ENCODE results near the gene MRPS2. TPM values are rescaled to one million over a fixed set of nuclear protein-coding genes. Genes with fewer than 3 reads are reported as not detected.

MRPS2 gene
- total RNA-seq, 1 donor from 2014 or later = 23.4 TPM

- H2AFZ ChIP-seq (replicated peaks) = peak overlapping the region; percentile 84
- Mint-ChIP-seq H3K27ac (peak overlapping the region; percentile 50), H3K4me1 (peaks cover 18% of the 10 kb centered on the region), H3K27me3 (ENCODE audit: insufficient read depth, low read depth) (no peaks in the 10 kb centered on the region), H3K4me3 (peak overlapping the region; percentile 87), H3K9me3 (no peaks in the 10 kb centered on the region), H3K36me3 (peaks cover 9% of the 10 kb centered on the region)
- H4K20me1 ChIP-seq (ENCODE audit: low read depth) = peaks cover 35% of the 10 kb centered on the region
- H3K27me3 ChIP-seq = peaks cover 12% of the 10 kb centered on the region
- H3K4me3 ChIP-seq = peak overlapping the region; percentile 91
- H3K79me2 ChIP-seq (ENCODE audit: low read depth) = peaks cover 20% of the 10 kb centered on the region
- no peaks in the 10 kb centered on the region for H3K9me3 ChIP-seq (ENCODE audit: low read depth)
- H3K4me2 ChIP-seq = peak overlapping the region; percentile 79
- DNase-seq (ENCODE audit: low spot score) = peak; percentile 95
- H3F3A ChIP-seq (ENCODE audit: low read depth) = peaks cover 17% of the 10 kb centered on the region
- H3K27ac ChIP-seq = no peak overlapping the region
- H3K36me3 ChIP-seq = no peaks in the 10 kb centered on the region
- no peak for TF ChIP-seq CTCF (IDR thresholded peaks at IDR 0.05)
- TF ChIP-seq EZH2phosphoT487 (IDR thresholded peaks at IDR 0.05) = no peak
- TF ChIP-seq EZH2 (IDR thresholded peaks at IDR 0.05) = no peak
- H3K9ac ChIP-seq = no peak overlapping the region
- H3K4me1 ChIP-seq = peaks cover 9% of the 10 kb centered on the region
Measured at GRCh38 chr9:135499326-135500070, 984 bp upstream of the MRPS2 start.

- no peak overlapping the region for H3K9ac ChIP-seq
- H3K27ac Mint-ChIP-seq = no peak overlapping the region
- H3K27me3 ChIP-seq = peaks cover 12% of the 10 kb centered on the region
- no peaks in the 10 kb centered on the region for H3K9me3 Mint-ChIP-seq
- peaks cover 22% of the 10 kb centered on the region for H3F3A ChIP-seq (ENCODE audit: low read depth)
- H3K36me3 Mint-ChIP-seq = peaks cover 11% of the 10 kb centered on the region
- H3K79me2 ChIP-seq (ENCODE audit: low read depth) = peaks cover 20% of the 10 kb centered on the region
- H3K27ac ChIP-seq = no peak overlapping the region
- H3K4me2 ChIP-seq = peak overlapping the region; percentile 79
- TF ChIP-seq EZH2 (IDR thresholded peaks at IDR 0.05) = no peak
- no peak for TF ChIP-seq EZH2phosphoT487 (IDR thresholded peaks at IDR 0.05)
- TF ChIP-seq CTCF (IDR thresholded peaks at IDR 0.05) = no peak
- no peaks in the 10 kb centered on the region for H3K36me3 ChIP-seq
- peak overlapping the region; percentile 84 for H2AFZ ChIP-seq (replicated peaks)
- H3K4me1 ChIP-seq = peaks cover 9% of the 10 kb centered on the region
- DNase-seq (ENCODE audit: low spot score) = no peak
- H4K20me1 ChIP-seq (ENCODE audit: low read depth) = peaks cover 36% of the 10 kb centered on the region
- peak overlapping the region; percentile 90 for H3K4me3 Mint-ChIP-seq
- peak overlapping the region; percentile 91 for H3K4me3 ChIP-seq
- no peaks in the 10 kb centered on the region for H3K9me3 ChIP-seq (ENCODE audit: low read depth)
- peaks cover 18% of the 10 kb centered on the region for H3K4me1 Mint-ChIP-seq
- H3K27me3 Mint-ChIP-seq (ENCODE audit: insufficient read depth, low read depth) = no peaks in the 10 kb centered on the region
Measured at GRCh38 chr9:135500071-135500524, 384 bp upstream of the MRPS2 start.

- Histone ChIP-seq H3K4me1 (peaks cover 15% of the 10 kb centered on the region), H3K27me3 (peaks cover 12% of the 10 kb centered on the region), H3K9me3 (ENCODE audit: low read depth) (no peaks in the 10 kb centered on the region), H3F3A (ENCODE audit: low read depth) (peaks cover 22% of the 10 kb centered on the region), H3K4me3 (peak overlapping the region; percentile 91), H3K4me2 (peak overlapping the region; percentile 79), H2AFZ (replicated peaks) (no peak overlapping the region), H4K20me1 (ENCODE audit: low read depth) (peaks cover 36% of the 10 kb centered on the region), H3K79me2 (ENCODE audit: low read depth) (peaks cover 20% of the 10 kb centered on the region), H3K9ac (peak overlapping the region; percentile 86), H3K27ac (no peak overlapping the region), H3K36me3 (no peaks in the 10 kb centered on the region)
- H3K4me3 Mint-ChIP-seq = peak overlapping the region; percentile 90
- TF ChIP-seq CTCF (IDR thresholded peaks at IDR 0.05) (no peak), EZH2 (IDR thresholded peaks at IDR 0.05) (no peak), EZH2phosphoT487 (IDR thresholded peaks at IDR 0.05) (no peak)
- H3K36me3 Mint-ChIP-seq = peaks cover 14% of the 10 kb centered on the region
- no peak for DNase-seq (ENCODE audit: low spot score)
- peak overlapping the region; percentile 81 for H3K27ac Mint-ChIP-seq
- no peaks in the 10 kb centered on the region for H3K27me3 Mint-ChIP-seq (ENCODE audit: insufficient read depth, low read depth)
- H3K4me1 Mint-ChIP-seq = peaks cover 18% of the 10 kb centered on the region
- H3K9me3 Mint-ChIP-seq = no peaks in the 10 kb centered on the region
Measured at GRCh38 chr9:135501261-135502167, 1.0 kb downstream of the MRPS2 start.

Measured in neural progenitor cell (in vitro differentiated cells).